Psoas muscle (tissue), 8 donors: ENCODE data around the gene PPFIA3. TPM values are rescaled to one million over a fixed set of nuclear protein-coding genes. Genes with fewer than 3 reads are reported as not detected.

Source experiments
- ATAC-seq, 4 donors: fragments of 200-7000 bp; cut with Tn5 transposase; one replicate each; pipeline ENCODE4 v1.9.1; 2020; ENCODE audit warnings: moderate library complexity in 3 of 4, mild to moderate bottlenecking in 2 of 4
- DNase-seq, 2 donors: peaks; one replicate each; pipeline ENCODE4 v3.0.0-alpha.2; 2020
- H3K27ac ChIP-seq: fragments of 200-600 bp; one replicate; pipeline ENCODE4 v1.8.0; 2022
- H3K27me3 ChIP-seq, 3 donors: fragments of 200-600 bp in 1 of 3; one replicate each; pipeline versions ENCODE4 v1.6.1 to v1.8.0; 2013 to 2022; ENCODE audit warnings: low read length in 2 of 3, mild to moderate bottlenecking in 2 of 3, moderate library complexity in 1 of 3; ENCODE audit not compliant: insufficient read depth in 3 of 3
- H3K36me3 ChIP-seq, 2 donors: fragments of 200-600 bp in 1 of 2; one replicate each; pipeline versions ENCODE4 v1.6.1 to v1.8.0; 2013 to 2022; ENCODE audit warnings: low read depth in 1 of 2, mild to moderate bottlenecking in 1 of 2, moderate library complexity in 1 of 2; ENCODE audit not compliant: insufficient read depth in 1 of 2
- H3K4me1 ChIP-seq: fragments of 200-600 bp; one replicate; pipeline ENCODE4 v1.8.0; 2022
- H3K4me3 ChIP-seq: fragments of 200-600 bp; one replicate; pipeline ENCODE4 v1.8.0; 2022; ENCODE audit warnings: mild to moderate bottlenecking
- H3K9me3 ChIP-seq: fragments of 200-600 bp; one replicate; pipeline ENCODE4 v1.8.0; 2022
- WGBS, 3 donors: extraction: QIAGEN DNeasy Blood & Tissue Kit; methylation state at CpG; one replicate each; pipeline versions ENCODE4 v1.1.6 to v1.1.7; 2013; 5-methylcytosine and 5-hydroxymethylcytosine counted together
- intact Hi-C, 2 donors: fragments of 100-400 bp; cut with DNase I; formaldehyde crosslinking; loops; one replicate each; pipeline versions ENCODE4 v1.11.0 to v1.14.2; 2022
- polyA plus RNA-seq, 3 donors: library from polyadenylated mRNA; stranded (reverse); fragments of 200-250 nt; gene quantifications; one replicate each; pipeline ENCODE4 v1.2.3, GENCODE V29; 2013
- total RNA-seq, 4 donors: library from RNA; stranded (reverse); fragmentation: NEBNext Ultra II Directional in 2 of 4; extraction: Animal tissue kit (Norgen Biotek cat#: 25700) in 2 of 4; gene quantifications; one replicate each; pipeline versions ENCODE4 v1.2.1 to v1.2.4, GENCODE V29; 2021 to 2023
- TF ChIP-seq, protein P1 (sequence below): fragments of 200-600 bp; IDR thresholded peaks from one replicate; pipeline ENCODE4 v1.8.0; 2022; ENCODE audit warnings: antibody characterized with exemption
- donor health status: healthy with polysubstance abuse.
- donor health status: DM: no; HTN: no; CAD: no; lungs with moderate emphysema.
- donor health status: Bipolar disorder and iron deficiency.
- donor health status: healthy.
- donor health status: DM: yes; HTN: yes; CAD: no.
- donor health status: DM: no; HTN: no; CAD: no.
- donor health status: DM: no; HTN: no; CAD: no.
- donor health status: DM: yes; HTN: yes; CAD: no.

PPFIA3 gene
- total and polyA plus RNA-seq, 7 donors = 1.4 to 5.0 (median 3.2) TPM

DNA sequence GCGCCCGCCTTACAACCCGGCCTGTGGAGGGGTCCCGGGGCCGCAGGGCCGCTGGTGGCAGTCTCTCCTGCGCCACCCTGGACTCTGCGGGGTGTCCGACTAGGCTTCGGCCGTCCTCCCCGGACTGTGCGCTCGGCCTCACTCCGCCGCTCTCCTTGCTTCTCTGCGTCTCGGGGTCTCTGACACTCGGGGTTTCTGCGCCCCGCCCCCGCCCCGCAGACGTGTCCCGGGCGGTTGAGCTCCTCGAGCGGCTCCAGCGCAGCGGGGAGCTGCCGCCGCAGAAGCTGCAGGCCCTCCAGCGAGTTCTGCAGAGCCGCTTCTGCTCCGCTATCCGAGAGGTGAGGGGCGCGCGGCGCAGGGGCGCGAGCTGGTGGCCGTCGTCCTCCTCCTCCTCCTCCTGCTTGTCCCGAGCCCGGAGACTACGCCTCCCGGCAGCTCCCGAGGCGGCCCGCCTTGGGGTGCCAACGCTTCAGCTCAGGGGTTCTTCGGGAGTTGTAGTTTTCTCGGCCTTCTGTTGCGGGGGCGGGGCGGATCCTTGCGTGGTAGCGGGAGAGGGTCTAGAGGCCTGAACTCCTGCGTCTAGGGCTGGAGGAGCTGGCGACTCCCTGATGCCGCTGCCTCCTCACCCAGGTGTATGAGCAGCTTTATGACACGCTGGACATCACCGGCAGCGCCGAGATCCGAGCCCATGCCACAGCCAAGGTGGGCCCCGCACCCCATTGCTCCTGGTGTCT lies 4.5 kb upstream of the PPFIA3 start:
- peak overlapping the region; percentile 83 for H3K27ac ChIP-seq
- TF ChIP-seq, protein P1, sequence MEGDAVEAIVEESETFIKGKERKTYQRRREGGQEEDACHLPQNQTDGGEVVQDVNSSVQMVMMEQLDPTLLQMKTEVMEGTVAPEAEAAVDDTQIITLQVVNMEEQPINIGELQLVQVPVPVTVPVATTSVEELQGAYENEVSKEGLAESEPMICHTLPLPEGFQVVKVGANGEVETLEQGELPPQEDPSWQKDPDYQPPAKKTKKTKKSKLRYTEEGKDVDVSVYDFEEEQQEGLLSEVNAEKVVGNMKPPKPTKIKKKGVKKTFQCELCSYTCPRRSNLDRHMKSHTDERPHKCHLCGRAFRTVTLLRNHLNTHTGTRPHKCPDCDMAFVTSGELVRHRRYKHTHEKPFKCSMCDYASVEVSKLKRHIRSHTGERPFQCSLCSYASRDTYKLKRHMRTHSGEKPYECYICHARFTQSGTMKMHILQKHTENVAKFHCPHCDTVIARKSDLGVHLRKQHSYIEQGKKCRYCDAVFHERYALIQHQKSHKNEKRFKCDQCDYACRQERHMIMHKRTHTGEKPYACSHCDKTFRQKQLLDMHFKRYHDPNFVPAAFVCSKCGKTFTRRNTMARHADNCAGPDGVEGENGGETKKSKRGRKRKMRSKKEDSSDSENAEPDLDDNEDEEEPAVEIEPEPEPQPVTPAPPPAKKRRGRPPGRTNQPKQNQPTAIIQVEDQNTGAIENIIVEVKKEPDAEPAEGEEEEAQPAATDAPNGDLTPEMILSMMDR = no peak
- peak overlapping the region; percentile 93 for H3K4me3 ChIP-seq
- no peaks in the 10 kb centered on the region for H3K36me3 ChIP-seq
- peak in 1 of 4 donors; percentile 27 for ATAC-seq
- no peaks in the 10 kb centered on the region for H3K27me3 ChIP-seq
- peak; percentile 60 to 83 for DNase-seq
- intact Hi-C loops = loop anchor here (5.0 kb wide), 1 partner anchor 38 kb away; no protein-coding TSS in a partner anchor
- peaks cover 41% of the 10 kb centered on the region for H3K4me1 ChIP-seq
- WGBS, 3 donors = 9 to 19% (median 11%) methylated on average over 31 to 68 of the region's 68 CpGs
- no peaks in the 10 kb centered on the region for H3K9me3 ChIP-seq

DNA sequence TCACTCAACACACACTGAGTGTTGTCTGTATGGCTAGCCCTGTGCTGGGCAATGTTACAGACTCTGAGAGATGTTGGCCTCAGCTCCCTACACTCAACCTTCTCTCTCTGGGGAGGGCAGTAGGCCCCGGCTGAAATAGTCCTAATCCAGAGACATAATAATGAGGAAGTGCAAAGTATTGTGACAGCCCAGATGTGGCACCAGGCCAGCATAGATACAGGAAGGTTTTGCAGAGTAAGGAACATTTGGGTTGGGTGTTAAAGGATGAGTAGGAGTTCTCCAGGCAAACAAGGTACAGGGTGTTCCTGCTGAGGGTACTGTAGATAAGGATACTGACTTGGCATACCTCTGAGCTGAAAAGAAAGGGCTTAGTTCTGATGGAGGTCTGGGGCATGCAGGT lies 2.8 kb upstream of the PPFIA3 start:
- DNase-seq (no peak), ATAC-seq (no peak)
- 53 to 83% (median 62%) methylated on average over 1 of the region's 1 CpG for WGBS, 3 donors
- TF ChIP-seq, protein P1 = no peak
- peaks cover 31% of the 10 kb centered on the region for H3K4me1 ChIP-seq
- no peaks in the 10 kb centered on the region for H3K9me3 ChIP-seq
- H3K4me3 ChIP-seq = no peak overlapping the region
- H3K27me3 ChIP-seq = no peaks in the 10 kb centered on the region
- H3K27ac ChIP-seq = no peak overlapping the region
- H3K36me3 ChIP-seq = no peaks in the 10 kb centered on the region
- intact Hi-C loops = loop anchor here (5.0 kb wide), 1 partner anchor 36 kb away; no protein-coding TSS in a partner anchor

DNA sequence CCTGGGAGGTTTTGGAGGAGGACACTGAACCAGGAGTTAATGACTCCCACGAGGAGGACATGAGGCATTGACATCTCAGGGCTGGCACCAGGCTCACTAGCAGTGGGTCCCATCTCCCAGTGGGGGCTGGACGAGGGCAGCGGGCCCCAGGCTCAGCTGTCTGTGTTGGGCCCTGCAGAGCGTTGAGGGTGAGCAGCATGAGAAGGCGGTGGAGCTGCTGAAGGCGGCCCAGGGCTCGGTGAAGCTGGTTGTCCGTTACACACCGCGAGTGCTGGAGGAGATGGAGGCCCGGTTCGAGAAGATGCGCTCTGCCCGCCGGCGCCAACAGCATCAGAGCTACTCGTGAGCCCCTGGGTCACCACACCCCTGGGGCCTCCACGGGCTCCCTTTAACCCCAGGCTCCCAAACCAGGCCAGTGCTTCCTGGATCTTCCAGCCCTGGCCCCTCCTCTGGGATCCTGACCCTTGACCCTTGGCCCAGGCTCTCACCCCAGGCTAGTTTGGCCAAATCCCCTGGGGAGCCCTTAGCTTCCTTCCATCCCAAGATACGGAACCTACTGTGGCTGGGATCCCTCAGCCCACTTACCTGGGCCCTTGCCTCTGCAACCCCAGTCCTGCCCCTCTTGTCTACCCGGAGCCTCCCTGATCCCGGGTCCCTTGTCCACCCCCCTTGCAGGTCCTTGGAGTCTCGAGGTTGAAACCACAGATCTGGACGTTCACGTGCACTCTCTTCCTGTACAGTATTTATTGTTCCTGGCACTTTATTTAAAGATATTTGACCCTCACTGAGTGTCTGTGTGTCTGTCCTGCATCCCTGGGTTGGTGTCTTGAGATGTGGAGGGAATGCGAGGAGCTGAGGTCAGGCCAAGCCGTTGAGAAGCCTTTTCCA lies 1.4 kb upstream of the PPFIA3 start:
- H3K36me3 ChIP-seq = no peaks in the 10 kb centered on the region
- H3K4me1 ChIP-seq = peaks cover 31% of the 10 kb centered on the region
- intact Hi-C loops = loop anchor here (5.0 kb wide), 1 partner anchor 34 kb away; no protein-coding TSS in a partner anchor
- ATAC-seq (no peak), DNase-seq (no peak)
- H3K27me3 ChIP-seq = no peaks in the 10 kb centered on the region
- 56 to 59% (median 58%) methylated on average over 23 to 26 of the region's 26 CpGs for WGBS, 3 donors
- TF ChIP-seq, protein P1 = no peak
- no peaks in the 10 kb centered on the region for H3K9me3 ChIP-seq
- H3K27ac ChIP-seq = peak overlapping the region; percentile 98
- peak overlapping the region; percentile 85 for H3K4me3 ChIP-seq

DNA sequence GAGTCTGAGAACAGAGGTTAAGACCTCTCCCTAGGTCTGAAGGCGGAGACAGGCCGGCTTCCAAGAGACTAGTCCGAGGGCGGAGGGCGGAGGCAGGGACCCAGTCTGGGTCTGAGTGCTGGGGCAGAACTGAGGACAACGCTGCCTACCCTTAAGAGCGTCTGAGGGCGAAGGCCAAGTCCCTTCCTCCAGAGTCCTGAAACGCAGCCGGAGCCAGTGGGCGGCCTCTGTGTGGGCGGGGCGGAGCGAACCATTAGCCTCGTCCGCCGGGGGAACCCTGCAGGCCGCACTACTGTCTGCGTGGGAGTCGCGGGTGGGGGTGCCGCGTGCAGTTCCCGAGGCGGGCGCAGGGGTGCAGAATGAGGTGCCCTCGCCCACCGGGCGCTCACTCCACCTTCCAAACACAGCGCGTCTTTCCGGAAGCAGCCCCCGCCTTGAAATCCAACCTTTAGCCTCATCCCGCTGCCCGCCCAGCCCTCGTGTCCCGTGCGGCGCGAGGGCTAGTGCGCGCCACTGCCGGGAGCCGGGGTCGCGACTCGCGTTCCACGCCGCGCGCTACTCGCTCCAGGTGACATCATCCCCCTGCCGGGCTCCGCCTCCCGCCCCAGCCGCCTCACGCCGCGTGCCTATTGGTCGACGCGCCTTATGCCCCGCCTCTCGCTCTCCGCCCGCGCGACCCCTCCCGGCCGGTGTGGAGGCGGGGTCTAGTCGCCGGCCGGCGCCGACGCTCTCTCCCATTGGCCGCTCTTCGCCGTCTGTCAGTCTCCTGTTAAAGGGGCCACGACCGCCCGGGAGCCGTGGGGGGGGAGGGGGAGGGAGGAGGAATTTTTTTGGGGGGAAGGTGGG lies 556 bp upstream of the PPFIA3 start, which contains the start of gene C19orf73:
Gene C19orf73, minus strand, starts transcription at position 579 of the 846 bp plus-strand sequence. Its CDS starts 121 bp downstream, at position 458.
- Histone ChIP-seq H3K36me3 (no peaks in the 10 kb centered on the region), H3K9me3 (no peaks in the 10 kb centered on the region), H3K4me1 (peaks cover 27% of the 10 kb centered on the region), H3K27ac (peak within 1 kb of the TSS; percentile 98), H3K4me3 (peak within 1 kb of the TSS; percentile 85), H3K27me3 (no peaks in the 10 kb centered on the region)
- peak; percentile 91 to 94 (median 93) for ATAC-seq
- TF ChIP-seq, protein P1 = no peak
- peak; percentile 95 to 98 for DNase-seq
- WGBS, 3 donors = 1% methylated on average over 54 to 85 of the region's 85 CpGs
- intact Hi-C loops = loop anchor here (5.0 kb wide), 1 partner anchor 34 kb away; no protein-coding TSS in a partner anchor
